Activated CD4-positive, alpha-beta T cell treated with anti-CD3 and anti-CD28 coated beads, Interleukin-2, amount 10 ng/mL, durations not matched to agents 24 days and 14 days (primary cell): ENCODE data around the gene TLE6. TPM values are rescaled to one million over a fixed set of nuclear protein-coding genes. Genes with fewer than 3 reads are reported as not detected.
"Not testable (repeated sequence)": the region's sequence is repeated elsewhere in the genome, so short reads cannot be mapped to it uniquely, and the experiment has no call there.

Experiments used
- DNase-seq: peaks from one replicate; pipeline ENCODE4 v3.0.0; 2022
- H3K27ac Mint-ChIP-seq: one replicate; pipeline ENCODE4 v1.8.0; 2022; ENCODE audit warnings: mild to moderate bottlenecking, mixed read lengths
- H3K27me3 Mint-ChIP-seq: one replicate; pipeline ENCODE4 v1.8.0; 2022; ENCODE audit warnings: mixed read lengths
- H3K36me3 Mint-ChIP-seq: one replicate; pipeline ENCODE4 v1.8.0; 2022; ENCODE audit warnings: low read depth, mild to moderate bottlenecking, mixed read lengths
- H3K4me1 Mint-ChIP-seq: one replicate; pipeline ENCODE4 v1.8.0; 2021; ENCODE audit warnings: mixed read lengths
- H3K4me3 Mint-ChIP-seq: one replicate; pipeline ENCODE4 v1.8.0; 2022; ENCODE audit warnings: mild to moderate bottlenecking, moderate library complexity, mixed read lengths
- H3K9me3 Mint-ChIP-seq: one replicate; pipeline ENCODE4 v1.8.0; 2021; ENCODE audit warnings: mixed read lengths
- intact Hi-C: fragments of 100-400 bp; cut with micrococcal nuclease; formaldehyde crosslinking; loops from one replicate; pipeline ENCODE4 v1.15.1; 2023
- total RNA-seq: library from RNA; stranded (reverse); gene quantifications from 2 replicates; pipeline ENCODE4 v1.2.3, GENCODE V29; 2022

Gene TLE6
- total RNA-seq, 1 donor from 2014 or later, result 1.1 TPM

DNA sequence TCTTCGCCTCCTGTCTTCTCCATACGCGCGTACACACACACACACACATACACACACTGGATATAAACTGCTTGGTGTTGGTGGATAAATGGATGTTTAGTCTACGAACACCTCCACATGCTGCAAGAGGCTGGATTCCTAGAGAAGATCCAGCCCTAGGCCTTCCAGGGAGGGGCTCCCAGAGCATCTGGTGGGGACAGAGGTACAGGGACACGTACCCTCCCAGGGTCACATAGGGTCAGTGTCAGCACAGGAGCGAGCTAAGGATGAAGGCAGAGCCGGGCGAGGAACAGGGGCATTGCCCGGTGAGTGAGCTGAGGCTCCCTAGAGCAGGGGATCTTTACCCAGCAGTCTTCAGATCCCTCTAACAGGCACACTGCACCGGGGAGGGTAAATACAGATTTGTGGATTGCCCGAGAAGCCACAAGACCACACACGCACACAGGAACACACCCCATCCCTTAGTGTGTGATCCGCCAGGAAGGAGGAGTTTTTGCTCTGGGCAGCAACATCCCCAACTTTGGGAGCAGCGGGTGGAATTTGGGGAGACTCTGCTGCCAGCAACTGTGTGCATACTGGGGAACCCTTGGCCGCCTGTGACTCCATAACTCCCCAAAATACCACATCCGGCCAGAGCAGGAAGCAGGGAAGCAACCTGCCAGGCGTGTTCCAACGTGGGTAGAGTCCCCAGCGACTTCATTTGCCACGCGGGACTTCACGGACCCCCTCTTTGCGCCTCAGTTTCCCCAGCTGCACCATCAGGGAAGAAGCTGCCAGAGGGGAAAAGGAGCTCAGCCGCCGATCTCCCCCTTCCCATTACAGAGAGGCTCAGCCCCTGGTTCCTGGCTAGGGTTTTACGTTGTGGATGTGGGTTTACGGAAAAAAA, 57.5 kb downstream of the TLE6 start:
- H3K4me1 Mint-ChIP-seq, result peaks cover 23% of the 10 kb centered on the region
- no peaks in the 10 kb centered on the region for H3K36me3 Mint-ChIP-seq
- DNase-seq, result peak; percentile 86
- peak overlapping the region; percentile 94 for H3K27ac Mint-ChIP-seq
- peak overlapping the region; percentile 86 for H3K4me3 Mint-ChIP-seq
- intact Hi-C loops, result loop anchor here (1.0 to 2.0 kb wide), 4 partner anchors 26 to 150 kb away; partner anchors contain the start of genes NCLN and TLE6
- no peaks in the 10 kb centered on the region for H3K9me3 Mint-ChIP-seq
- H3K27me3 Mint-ChIP-seq, result peaks cover 38% of the 10 kb centered on the region

GRCh38 chr19:3035542-3036118, 58.3 kb downstream of the TLE6 start:
- Mint-ChIP-seq H3K27ac (peak overlapping the region; percentile 94), H3K27me3 (peaks cover 31% of the 10 kb centered on the region), H3K4me1 (peaks cover 23% of the 10 kb centered on the region), H3K4me3 (peak overlapping the region; percentile 86), H3K9me3 (no peaks in the 10 kb centered on the region), H3K36me3 (no peaks in the 10 kb centered on the region)
- intact Hi-C loops, result loop anchor here (1.0 to 2.0 kb wide), 5 partner anchors 26 to 150 kb away; partner anchors contain the start of genes NCLN, S1PR4 and TLE6
- peak; percentile 99 for DNase-seq

GRCh38 chr19:3036119-3036976, 59.0 kb downstream of the TLE6 start:
- Mint-ChIP-seq H3K27me3 (peaks cover 23% of the 10 kb centered on the region), H3K9me3 (no peaks in the 10 kb centered on the region)
- intact Hi-C loops, result loop anchor here (2.0 kb wide), 1 partner anchor 142 kb away; the partner anchor contains the start of gene S1PR4

DNA sequence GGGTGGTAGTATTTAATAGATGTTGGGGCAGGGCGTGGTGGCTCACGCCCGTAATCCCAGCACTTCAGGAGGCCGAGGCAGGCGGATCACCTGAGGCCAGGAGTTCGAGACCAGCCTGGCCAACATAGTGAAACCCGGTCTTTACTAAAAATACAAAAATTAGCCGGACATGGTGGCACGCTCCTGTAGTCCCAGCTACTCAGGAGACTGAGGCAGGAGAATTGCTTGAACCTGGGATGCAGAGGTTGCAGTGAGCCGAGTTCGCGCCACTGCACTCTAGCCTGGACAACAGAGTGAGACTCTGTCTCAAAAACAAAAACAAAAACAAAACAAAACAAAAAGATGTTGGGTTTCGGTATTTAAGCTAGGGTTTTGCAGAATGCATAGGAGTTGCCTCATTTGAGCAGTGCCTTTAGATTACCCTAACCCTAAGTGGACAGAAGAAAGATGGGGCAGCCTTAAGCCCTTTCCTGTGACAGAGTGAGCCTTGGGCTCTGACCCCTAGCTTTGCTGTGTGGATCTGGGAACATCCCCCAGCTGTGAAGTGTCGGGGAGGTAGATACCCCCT, 59.7 kb downstream of the TLE6 start:
- intact Hi-C loops, result loop anchor here (2.0 kb wide), 1 partner anchor 142 kb away; the partner anchor contains the start of gene S1PR4
- peaks cover 23% of the 10 kb centered on the region for H3K4me1 Mint-ChIP-seq
- not testable (repeated sequence) for DNase-seq, H3K9me3 Mint-ChIP-seq, H3K36me3 Mint-ChIP-seq
- H3K27me3 Mint-ChIP-seq, result peaks cover 20% of the 10 kb centered on the region
- H3K4me3 Mint-ChIP-seq, result peak overlapping the region; percentile 86
- peak overlapping the region; percentile 94 for H3K27ac Mint-ChIP-seq

More at GRCh38 chr19:3036119-3036976, 59.0 kb downstream of the TLE6 start:
- Mint-ChIP-seq H3K36me3 (no peaks in the 10 kb centered on the region), H3K4me1 (peaks cover 23% of the 10 kb centered on the region), H3K27ac (peak overlapping the region; percentile 94), H3K4me3 (peak overlapping the region; percentile 86)
- DNase-seq, result peak; percentile 95

DNA sequence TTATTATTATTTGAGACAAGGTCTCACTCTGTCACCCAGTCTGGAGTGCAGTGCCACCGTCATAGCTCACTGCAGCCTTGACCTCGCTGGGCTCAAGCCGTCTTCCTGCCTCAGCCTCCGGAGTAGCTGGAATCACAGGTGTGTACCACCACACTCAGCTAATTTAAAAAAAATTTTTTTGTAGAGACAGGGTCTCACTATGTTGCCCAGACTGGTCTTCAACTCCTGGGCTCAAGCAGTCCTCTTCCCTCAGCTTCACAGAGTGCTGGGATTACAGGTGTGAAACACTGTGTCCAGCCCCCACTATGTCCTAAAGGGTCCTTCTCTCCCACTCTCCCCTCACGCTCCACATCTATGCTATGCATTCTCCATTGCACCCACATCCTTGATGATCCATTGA, 60.9 kb downstream of the TLE6 start:
- no peaks in the 10 kb centered on the region for H3K36me3 Mint-ChIP-seq
- no peaks in the 10 kb centered on the region for H3K9me3 Mint-ChIP-seq
- H3K4me1 Mint-ChIP-seq, result peaks cover 27% of the 10 kb centered on the region
- H3K27ac Mint-ChIP-seq, result no peak overlapping the region
- intact Hi-C loops, result no loop called here
- peaks cover 15% of the 10 kb centered on the region for H3K27me3 Mint-ChIP-seq
- peak overlapping the region; percentile 38 for H3K4me3 Mint-ChIP-seq
- DNase-seq, result no peak

GRCh38 chr19:3039125-3039524, 61.8 kb downstream of the TLE6 start:
- H3K9me3 Mint-ChIP-seq, result no peaks in the 10 kb centered on the region
- intact Hi-C loops, result no loop called here
- H3K4me1 Mint-ChIP-seq, result peaks cover 27% of the 10 kb centered on the region
- H3K27me3 Mint-ChIP-seq, result peaks cover 7% of the 10 kb centered on the region
- DNase-seq, result no peak
- peak overlapping the region; percentile 2 for H3K4me3 Mint-ChIP-seq
- peak overlapping the region; percentile 24 for H3K27ac Mint-ChIP-seq
- no peaks in the 10 kb centered on the region for H3K36me3 Mint-ChIP-seq

DNA sequence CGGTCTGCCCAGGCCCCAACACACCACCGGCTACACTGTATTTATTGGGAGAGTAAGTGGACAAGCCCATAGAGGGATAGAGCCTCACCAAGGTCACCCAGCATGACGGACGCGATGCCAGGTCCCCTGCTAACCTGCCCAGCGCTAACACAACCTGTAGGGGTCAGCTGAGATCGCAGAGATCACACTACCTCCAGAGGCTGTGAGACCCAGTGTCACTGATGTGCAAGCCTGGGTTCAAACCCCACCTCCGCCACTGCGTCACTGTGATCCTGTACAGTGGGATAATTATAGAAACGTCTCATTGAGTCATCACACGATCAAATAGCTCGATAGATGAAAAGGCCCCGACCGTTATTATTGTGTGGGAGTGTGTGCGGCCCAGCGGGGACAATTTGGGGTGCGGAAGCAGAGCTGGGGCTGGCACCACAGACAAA, 62.3 kb downstream of the TLE6 start:
- Mint-ChIP-seq H3K4me3 (no peak overlapping the region), H3K27ac (peak overlapping the region; percentile 24), H3K36me3 (no peaks in the 10 kb centered on the region), H3K4me1 (peaks cover 22% of the 10 kb centered on the region), H3K27me3 (peaks cover 2% of the 10 kb centered on the region), H3K9me3 (no peaks in the 10 kb centered on the region)
- intact Hi-C loops, result no loop called here
- peak; percentile 54 for DNase-seq

DNA sequence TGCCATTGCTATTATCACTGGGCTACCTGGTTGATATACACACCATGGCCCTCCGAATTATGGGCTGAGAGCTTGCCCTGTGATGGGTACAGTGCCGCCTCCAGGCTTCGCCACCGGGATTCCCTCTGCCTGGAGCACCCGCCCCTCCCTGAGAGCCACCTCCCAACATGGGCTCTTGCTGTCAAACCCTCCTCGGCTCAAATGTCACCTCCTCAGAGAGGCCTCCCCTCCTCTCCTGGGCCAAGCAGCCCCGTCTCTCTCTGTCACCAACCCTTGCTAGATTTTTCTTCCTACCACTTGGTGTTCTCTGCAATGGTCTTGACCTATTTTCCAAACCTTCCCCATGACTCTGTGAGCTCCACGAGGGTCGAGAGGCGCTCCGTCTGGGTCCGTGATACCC, 64.0 kb downstream of the TLE6 start:
- Mint-ChIP-seq H3K27ac (no peak overlapping the region), H3K9me3 (no peaks in the 10 kb centered on the region), H3K36me3 (no peaks in the 10 kb centered on the region), H3K27me3 (peaks cover 2% of the 10 kb centered on the region), H3K4me3 (no peak overlapping the region), H3K4me1 (peaks cover 13% of the 10 kb centered on the region)
- DNase-seq, result no peak
- intact Hi-C loops, result no loop called here

DNA sequence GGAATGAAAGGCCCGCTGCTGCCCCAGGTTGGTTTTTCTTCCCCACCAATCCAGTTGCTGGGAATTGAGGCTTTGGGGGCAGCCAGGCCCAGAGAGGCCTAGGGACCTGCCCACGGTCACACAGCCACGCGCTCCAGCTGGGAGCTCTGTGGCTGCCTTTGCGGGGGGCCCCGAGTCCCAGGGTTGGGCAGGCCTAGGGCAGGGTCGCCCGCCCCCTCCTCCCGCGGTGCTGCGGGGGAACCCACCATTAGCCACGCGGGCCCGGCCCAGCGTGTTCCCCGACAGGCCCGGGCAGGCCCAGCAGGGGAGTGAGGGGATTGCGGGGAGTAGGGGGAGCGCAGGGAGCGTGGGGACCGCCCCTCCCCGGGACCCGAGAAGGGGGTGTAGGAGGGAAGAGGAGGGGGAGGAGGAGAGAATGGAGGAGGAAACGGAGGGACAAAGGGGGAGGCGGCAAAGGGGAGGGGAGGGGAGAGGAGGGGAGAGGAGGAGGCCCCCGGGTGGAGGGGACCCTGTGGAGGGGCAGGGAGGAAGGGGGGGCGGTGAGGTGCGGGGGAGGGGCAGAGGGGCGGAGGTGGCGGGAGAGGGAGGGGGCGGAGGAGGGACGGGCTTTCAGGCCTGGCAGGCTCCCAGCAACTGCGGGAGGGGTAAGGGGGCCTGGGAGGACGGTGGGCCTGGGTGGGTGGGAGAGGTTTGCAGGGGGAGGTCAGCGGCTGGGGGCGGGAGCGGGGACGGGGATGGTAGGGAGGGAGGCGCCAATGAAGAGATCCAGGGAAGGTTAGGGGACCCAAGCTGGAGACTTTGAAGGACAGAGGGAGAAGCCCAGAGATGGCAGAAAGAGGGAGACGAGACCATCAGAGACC, 64.6 kb downstream of the TLE6 start:
- no peak for DNase-seq
- H3K4me3 Mint-ChIP-seq, result no peak overlapping the region
- H3K4me1 Mint-ChIP-seq, result peaks cover 11% of the 10 kb centered on the region
- intact Hi-C loops, result no loop called here
- H3K9me3 Mint-ChIP-seq, result no peaks in the 10 kb centered on the region
- peaks cover 2% of the 10 kb centered on the region for H3K27me3 Mint-ChIP-seq
- H3K36me3 Mint-ChIP-seq, result no peaks in the 10 kb centered on the region
- no peak overlapping the region for H3K27ac Mint-ChIP-seq

DNA sequence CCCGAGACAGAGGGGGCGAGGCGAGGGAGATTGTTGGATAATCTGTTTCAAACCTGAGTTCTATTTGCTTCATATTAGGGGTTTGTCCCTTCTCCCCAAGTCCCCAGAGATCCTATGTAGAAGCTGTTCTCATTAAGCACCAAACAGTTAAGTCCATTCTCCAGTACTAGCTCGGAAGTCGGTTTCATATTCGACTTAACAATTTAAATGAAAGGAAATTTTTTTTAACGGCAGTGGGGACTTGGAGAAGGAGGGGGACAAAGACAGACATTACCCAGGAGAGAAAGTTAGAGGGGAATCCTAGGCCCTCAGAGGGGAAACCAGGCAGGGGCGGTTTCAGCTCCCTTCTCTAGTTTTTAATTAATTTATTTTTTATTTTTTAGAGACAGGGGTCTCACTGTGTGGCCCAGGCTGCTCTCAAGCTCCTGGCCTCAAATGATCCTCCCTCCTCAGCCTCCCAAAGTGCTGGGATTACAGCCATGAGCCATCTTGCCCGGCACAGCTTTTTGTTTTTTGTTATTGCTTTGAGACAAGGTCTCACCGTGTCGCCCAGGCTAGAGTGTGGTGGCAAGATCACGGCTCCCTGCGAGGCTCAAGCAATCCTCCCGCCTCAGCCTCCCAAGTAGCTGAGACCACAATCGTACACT, 65.4 kb downstream of the TLE6 start:
- Mint-ChIP-seq H3K9me3 (no peaks in the 10 kb centered on the region), H3K36me3 (no peaks in the 10 kb centered on the region), H3K27me3 (peaks cover 6% of the 10 kb centered on the region), H3K27ac (no peak overlapping the region), H3K4me1 (peaks cover 14% of the 10 kb centered on the region), H3K4me3 (no peak overlapping the region)
- no peak for DNase-seq
- intact Hi-C loops, result no loop called here
